Measurements from ENCODE around the gene UBAP2.

The UBAP2 gene

DNA sequence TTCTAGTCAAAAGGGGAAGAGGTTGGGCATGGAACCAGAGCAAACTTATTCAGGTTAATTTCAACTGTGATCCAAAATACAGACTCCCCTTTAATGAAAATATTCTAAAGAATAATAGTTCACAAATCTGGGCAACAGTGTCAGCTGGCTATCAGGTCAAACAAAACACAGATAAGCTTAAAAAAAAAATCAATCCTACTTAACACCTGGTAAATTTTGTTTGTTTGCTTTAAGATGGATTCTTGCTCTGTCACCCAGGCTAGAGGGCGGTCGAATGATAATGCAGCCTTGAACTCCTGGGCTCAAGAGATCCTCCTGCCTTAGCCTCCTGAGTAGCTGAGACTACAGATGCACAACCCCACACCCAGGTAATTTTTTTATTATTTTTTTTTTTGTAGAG, 89.0 kb downstream of the UBAP2 start:
- in situ Hi-C loops (cut with MboI; ENCODE audit: low pct_unique_long_range_greater_than_20kb, low sequenced_read_pairs, unreplicated experiment): no loop called here
- no peak for DNase-seq (ENCODE audit: low spot score)
- TF ChIP-seq, protein P1, sequence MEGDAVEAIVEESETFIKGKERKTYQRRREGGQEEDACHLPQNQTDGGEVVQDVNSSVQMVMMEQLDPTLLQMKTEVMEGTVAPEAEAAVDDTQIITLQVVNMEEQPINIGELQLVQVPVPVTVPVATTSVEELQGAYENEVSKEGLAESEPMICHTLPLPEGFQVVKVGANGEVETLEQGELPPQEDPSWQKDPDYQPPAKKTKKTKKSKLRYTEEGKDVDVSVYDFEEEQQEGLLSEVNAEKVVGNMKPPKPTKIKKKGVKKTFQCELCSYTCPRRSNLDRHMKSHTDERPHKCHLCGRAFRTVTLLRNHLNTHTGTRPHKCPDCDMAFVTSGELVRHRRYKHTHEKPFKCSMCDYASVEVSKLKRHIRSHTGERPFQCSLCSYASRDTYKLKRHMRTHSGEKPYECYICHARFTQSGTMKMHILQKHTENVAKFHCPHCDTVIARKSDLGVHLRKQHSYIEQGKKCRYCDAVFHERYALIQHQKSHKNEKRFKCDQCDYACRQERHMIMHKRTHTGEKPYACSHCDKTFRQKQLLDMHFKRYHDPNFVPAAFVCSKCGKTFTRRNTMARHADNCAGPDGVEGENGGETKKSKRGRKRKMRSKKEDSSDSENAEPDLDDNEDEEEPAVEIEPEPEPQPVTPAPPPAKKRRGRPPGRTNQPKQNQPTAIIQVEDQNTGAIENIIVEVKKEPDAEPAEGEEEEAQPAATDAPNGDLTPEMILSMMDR (IDR thresholded peaks at IDR 0.05; ENCODE audit: extremely low read depth, insufficient read depth, missing control alignments): no peak

DNA sequence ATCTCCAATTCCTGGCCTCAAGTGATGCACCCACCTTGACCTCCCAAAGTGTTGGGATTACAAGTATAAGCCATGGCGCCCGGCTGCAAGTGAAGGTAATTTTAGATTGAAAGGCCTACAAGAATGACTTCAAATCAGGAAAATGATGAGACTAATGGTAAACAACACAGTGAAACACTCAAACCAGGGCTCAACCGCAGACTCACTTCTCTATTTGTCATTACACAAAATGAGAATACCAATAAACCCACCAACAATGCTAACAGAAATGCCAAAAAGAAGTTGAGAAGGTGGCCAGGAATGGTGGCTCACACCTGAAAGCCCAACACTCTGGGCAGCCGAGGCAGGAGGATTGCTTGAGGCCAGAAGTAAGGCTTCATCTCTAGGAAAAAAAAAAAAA, 92.1 kb downstream of the UBAP2 start:
- in situ Hi-C loops (cut with MboI; ENCODE audit: low pct_unique_long_range_greater_than_20kb, low sequenced_read_pairs, unreplicated experiment): no loop called here
- TF ChIP-seq, protein P1 (IDR thresholded peaks at IDR 0.05; ENCODE audit: extremely low read depth, insufficient read depth, missing control alignments): no peak
- no peak for DNase-seq (ENCODE audit: low spot score)

DNA sequence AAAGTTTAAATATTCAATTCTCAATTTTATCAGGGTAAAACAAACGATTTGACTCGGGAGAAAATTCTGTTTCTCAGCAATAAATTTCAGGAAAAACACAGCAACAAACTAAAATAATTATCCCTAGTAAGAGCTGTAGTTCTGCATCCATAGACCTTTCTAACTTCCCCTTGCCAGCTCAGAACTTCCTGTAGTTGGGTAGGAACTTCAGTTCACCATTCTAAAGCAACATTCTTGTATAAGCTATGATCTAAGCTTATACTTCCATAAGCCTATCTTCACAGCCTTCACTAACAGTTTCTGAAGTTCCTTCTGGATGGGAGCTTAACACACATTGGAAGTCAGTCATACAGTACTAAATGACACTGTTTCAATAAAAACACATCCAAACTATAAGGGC, 96.6 kb downstream of the UBAP2 start:
- no peak for DNase-seq (ENCODE audit: low spot score)
- in situ Hi-C loops (cut with MboI; ENCODE audit: low pct_unique_long_range_greater_than_20kb, low sequenced_read_pairs, unreplicated experiment): no loop called here
- TF ChIP-seq, protein P1 (IDR thresholded peaks at IDR 0.05; ENCODE audit: extremely low read depth, insufficient read depth, missing control alignments): no peak

DNA sequence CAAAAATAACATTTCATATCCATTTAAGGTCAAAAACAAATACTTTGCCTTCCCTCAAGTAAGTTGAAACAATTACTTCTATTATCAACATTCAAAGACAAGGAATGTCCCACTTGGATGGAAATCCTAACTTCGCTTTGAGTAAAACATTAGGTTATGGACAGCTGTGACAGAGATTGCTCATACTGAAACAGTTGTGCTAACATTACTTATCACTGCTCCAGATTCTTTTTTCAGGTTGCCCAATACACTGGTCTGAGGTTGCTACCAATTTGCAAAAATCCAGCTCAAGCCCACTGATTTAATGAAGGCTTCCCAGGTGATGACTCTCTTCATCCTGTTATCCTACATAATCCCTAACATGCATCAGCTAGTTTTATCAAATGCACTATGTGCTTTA, 98.3 kb downstream of the UBAP2 start:
- in situ Hi-C loops (cut with MboI; ENCODE audit: low pct_unique_long_range_greater_than_20kb, low sequenced_read_pairs, unreplicated experiment): no loop called here
- DNase-seq (ENCODE audit: low spot score): no peak
- TF ChIP-seq, protein P1 (IDR thresholded peaks at IDR 0.05; ENCODE audit: extremely low read depth, insufficient read depth, missing control alignments): no peak

DNA sequence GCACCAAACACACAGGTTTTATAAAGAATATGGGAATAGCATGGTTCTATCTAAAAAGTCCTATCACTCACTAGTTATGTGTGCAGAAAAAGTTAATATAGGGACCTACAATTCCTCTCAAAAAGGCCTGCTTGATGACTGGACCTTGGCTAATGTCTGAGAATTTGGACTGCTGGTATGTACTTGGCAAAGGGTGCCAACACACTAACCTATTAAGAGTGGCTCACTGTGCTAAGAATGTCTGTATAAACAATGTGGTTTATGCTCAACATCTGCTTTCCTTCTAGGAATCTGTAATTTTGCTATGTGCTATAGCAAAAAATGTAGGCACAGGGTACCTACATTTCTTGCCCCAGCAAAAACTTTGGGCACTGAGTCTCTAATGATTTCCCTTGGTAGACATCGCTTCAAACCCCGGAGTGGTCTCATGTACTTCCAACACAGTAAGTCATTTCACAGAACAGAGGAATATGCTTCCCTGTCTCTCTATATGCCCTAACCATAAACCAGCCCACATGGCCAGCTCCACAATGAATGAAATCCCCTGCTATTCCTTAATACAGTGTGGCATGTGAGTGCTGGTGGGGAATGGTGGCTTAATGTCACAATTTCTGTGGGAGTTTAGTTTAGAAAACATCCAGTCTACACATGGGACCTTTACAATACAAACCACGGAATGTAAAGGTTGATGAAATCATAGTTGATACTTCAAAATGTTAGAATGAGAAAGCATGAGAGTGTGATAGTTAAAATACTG, 101.7 kb downstream of the UBAP2 start:
- no peak for DNase-seq (ENCODE audit: low spot score)
- in situ Hi-C loops (cut with MboI; ENCODE audit: low pct_unique_long_range_greater_than_20kb, low sequenced_read_pairs, unreplicated experiment): no loop called here
- TF ChIP-seq, protein P1 (IDR thresholded peaks at IDR 0.05; ENCODE audit: extremely low read depth, insufficient read depth, missing control alignments): no peak

DNA sequence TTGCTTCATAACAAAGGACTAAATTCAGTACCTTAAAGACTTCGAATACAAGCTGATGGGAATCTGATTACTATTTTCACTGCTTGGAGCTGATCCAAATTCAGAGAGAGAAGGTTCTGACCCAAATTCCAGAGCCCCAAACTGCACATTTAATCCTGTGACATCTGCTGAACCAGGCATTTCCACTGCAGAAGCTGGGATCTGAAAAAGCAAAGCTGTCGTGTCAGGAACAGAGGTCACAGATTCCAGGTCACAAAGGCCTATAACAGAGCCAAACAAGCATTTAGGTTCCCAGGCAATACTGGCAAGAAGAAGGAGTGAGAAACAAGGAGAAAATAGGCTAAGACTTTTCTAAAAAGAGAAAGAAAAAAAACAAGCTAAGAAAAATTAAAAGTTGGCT, 105.3 kb downstream of the UBAP2 start:
- TF ChIP-seq, protein P1 (IDR thresholded peaks at IDR 0.05; ENCODE audit: extremely low read depth, insufficient read depth, missing control alignments): no peak
- no peak for DNase-seq (ENCODE audit: low spot score)
- in situ Hi-C loops (cut with MboI; ENCODE audit: low pct_unique_long_range_greater_than_20kb, low sequenced_read_pairs, unreplicated experiment): no loop called here

All from GM13977 (cell line).